HL-60 (cell line): Measurements from ENCODE around the gene IL1RAPL2.
"Not testable (repeated sequence)": the region's sequence is repeated elsewhere in the genome, so short reads cannot be mapped to it uniquely, and the experiment has no call there.

Experiments used
- DNase-seq, 2 experiments: peaks; one replicate each; pipeline ENCODE4 v3.0.0-alpha.2; 2010 to 2020; ENCODE audit warnings: low read depth in 1 of 2, low spot score in 1 of 2
- H3K27ac ChIP-seq: fragments of 250-450 bp; sonication (Bioruptor Pico); replicated peaks from 2 replicates; pipeline ENCODE4 v1.5.1; 2020; ENCODE audit warnings: mild to moderate bottlenecking, moderate library complexity
- H3K27me3 ChIP-seq: fragments of 250-450 bp; sonication (Bioruptor Pico); 2 replicates; pipeline ENCODE4 v1.5.1; 2021; ENCODE audit warnings: mild to moderate bottlenecking, moderate library complexity; ENCODE audit not compliant: insufficient read depth, poor library complexity, severe bottlenecking
- H3K4me3 ChIP-seq: replicated peaks from 2 replicates; pipeline ENCODE4 v1.5.1; 2011; ENCODE audit warnings: mild to moderate bottlenecking, control low read depth, low read length; ENCODE audit not compliant: insufficient read depth
- CTCF ChIP-seq: IDR thresholded peaks from one replicate; pipeline ENCODE4 v1.5.1; 2011; ENCODE audit warnings: low read length, control low read depth, inconsistent platforms; ENCODE audit not compliant: insufficient read depth
- GABPA ChIP-seq: IDR thresholded peaks from 2 replicates; pipeline ENCODE4 v1.6.1; 2012; ENCODE audit warnings: low read depth
- POLR2AphosphoS5 ChIP-seq: IDR thresholded peaks from 2 replicates; pipeline ENCODE4 v1.6.1; 2012; ENCODE audit warnings: low read depth
- REST ChIP-seq: IDR thresholded peaks from 2 replicates; pipeline ENCODE4 v1.6.1; 2012; ENCODE audit warnings: low read depth; ENCODE audit not compliant: insufficient replicate concordance
- SPI1 ChIP-seq: IDR thresholded peaks from 2 replicates; pipeline ENCODE4 v1.6.1; 2012; ENCODE audit warnings: low read depth, mild to moderate bottlenecking, borderline replicate concordance

The IL1RAPL2 gene

GRCh38 chrX:105226499-105226898 lies 660.5 kb downstream of the IL1RAPL2 start:
- Histone ChIP-seq H3K27me3 (no peaks in the 10 kb centered on the region), H3K4me3 (no peak overlapping the region), H3K27ac (no peak overlapping the region)
- no peak for DNase-seq
- TF ChIP-seq SPI1 (no peak), GABPA (no peak), REST (no peak), CTCF (no peak), POLR2AphosphoS5 (no peak)

GRCh38 chrX:105228602-105229001 lies 662.6 kb downstream of the IL1RAPL2 start:
- DNase-seq, result no peak
- H3K4me3 ChIP-seq, result no peak overlapping the region
- TF ChIP-seq CTCF, result no peak
- no peak for TF ChIP-seq GABPA
- no peak for TF ChIP-seq REST
- no peak for TF ChIP-seq SPI1
- TF ChIP-seq POLR2AphosphoS5, result no peak
- H3K27me3 ChIP-seq, result no peaks in the 10 kb centered on the region
- H3K27ac ChIP-seq, result no peak overlapping the region

GRCh38 chrX:105229146-105229545 lies 663.1 kb downstream of the IL1RAPL2 start:
- Histone ChIP-seq H3K27me3 (no peaks in the 10 kb centered on the region), H3K4me3 (no peak overlapping the region), H3K27ac (no peak overlapping the region)
- TF ChIP-seq REST (no peak), CTCF (no peak)
- DNase-seq, result no peak

- H3K4me3 ChIP-seq, H3K27me3 ChIP-seq, DNase-seq, H3K27ac ChIP-seq: not testable (repeated sequence)
These were observed 671.4 kb downstream of the IL1RAPL2 start for GRCh38 chrX:105237407-105237806.
